IPS DF 4.7 (cell line): ENCODE results near the gene ELAVL3.

Experiments
- DNase-seq: peaks from one replicate; pipeline ENCODE4 v3.0.0-alpha.2; 2013; ENCODE audit warnings: low spot score; ENCODE audit errors: extremely low read depth

The ELAVL3 gene

DNA sequence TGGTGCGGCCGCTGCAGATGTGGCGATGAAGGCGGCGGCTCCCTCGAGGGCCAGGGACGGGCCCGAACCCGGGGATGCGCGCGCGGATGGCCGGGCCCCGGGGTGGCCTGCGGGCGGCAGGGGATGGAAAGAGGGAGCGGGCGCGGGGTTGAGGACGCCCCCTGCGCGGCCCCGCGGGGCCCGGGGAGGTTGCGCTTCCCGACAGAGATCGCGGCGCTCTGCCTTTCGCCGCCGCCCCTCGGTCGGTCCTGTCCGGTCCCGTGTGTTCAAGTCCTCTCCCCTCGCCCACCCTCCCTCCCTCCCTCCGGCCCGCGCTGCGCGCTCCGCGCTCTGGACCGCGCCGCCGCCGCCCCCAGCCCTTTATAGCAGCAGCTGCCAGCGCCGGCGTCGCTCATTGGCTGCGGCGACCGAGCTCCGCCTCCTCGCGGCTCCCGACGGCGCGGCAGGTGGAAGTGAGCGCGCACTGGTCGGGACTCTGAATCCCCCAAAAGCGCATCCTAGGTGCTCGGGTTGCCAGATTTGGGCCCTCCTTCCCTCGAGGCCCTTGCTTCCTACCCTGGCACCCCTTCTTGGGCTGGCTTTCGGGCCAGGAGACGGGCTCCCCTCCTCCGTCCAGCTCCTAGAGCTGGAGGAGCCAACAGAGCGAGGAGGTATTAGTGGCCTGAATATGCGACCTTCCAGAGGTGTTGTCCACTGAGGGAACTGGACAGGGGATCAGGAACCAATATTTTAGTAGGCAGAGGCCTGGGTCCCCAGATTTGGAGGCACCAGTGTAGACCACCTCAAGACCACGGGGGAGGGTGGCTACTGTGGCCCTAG lies at the start of gene ELAVL3:
ELAVL3 (minus strand) TSS at position 332 of the 819 bp plus-strand sequence. CDS start 438 bp downstream, outside the sequence.
- DNase-seq: no peak

DNA sequence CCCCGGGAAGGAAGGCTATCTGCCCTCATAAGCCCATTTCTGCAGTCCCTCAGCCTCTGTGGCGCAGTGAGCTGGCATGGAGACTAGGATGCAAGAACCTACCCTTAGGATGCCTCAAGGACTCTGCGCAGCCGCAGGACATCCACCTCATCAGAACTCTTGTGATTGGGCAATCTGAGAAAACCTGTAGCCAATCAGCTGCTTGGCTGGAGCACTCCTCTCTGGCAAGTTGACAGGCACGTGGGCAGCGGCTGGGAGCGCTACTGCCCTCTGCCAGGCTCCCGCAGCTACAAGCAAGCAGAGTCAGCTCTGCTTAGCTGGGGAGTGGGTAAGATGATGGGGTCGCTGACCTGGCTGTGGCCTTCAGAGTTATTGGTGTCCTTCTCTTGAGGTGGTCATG lies 49.6 kb upstream of the ELAVL3 start:
- peak; percentile 90 for DNase-seq

DNA sequence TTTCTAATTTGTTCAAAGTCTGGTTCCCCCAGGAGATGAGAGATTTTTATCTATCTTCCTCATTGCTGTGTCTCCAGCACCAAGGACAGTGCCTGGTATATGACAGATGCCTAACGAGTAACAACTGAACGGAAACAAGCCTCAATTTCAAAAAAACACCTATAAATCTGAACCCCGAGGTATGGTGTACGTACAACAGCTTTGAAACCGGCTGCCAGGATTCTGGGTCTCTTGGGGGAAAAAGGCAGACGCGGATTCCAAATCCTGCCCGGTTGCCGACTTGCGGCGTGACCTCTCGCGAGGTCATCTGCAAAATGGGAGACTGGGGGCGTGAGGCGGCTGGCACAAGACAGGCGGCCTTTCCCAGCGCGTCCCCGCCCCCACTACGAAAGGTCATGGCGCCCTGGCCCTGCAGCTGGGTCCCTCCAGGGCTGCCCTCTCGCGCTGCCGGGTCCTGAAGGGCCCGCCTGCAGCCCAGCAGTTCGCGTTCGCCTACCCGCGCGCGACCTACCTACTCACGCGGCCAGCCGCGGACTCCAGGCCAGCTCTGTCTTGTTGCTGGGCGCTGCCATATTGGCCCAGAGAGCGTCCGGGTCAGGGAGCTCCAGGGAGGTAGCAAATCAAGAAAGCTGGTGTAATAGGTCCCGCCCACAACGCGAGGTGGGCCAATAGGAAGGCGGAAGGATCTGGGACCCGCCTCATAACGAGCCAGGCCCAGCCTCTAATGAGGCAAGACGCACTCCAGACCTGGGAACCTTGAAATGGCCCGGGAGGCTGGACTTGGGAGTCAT lies 47.9 kb upstream of the ELAVL3 start, which contains the start of gene ECSIT:
ECSIT (minus strand) TSS at position 584 of the 791 bp plus-strand sequence. CDS start 9,964 bp downstream, outside the sequence.
- DNase-seq: peak; percentile 91

DNA sequence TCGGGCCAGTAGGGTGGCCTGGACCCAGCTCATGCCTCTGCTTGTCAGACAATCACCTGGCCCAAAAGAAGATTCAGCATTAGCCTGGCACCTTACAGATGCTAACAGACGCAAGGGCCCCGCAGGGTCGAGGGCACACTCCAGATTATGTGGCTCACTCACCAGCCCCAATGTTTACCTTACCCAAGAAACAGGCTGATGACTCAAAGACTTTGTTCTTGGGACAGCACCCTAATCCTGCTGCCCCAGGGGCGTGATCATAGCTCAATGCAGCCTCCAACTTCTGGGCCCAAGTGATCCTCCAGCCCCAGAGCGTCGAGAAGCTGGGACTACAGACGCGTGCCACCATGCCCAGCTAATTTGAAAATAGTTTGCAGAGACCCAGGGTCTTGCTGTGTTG lies 38.3 kb upstream of the ELAVL3 start:
- DNase-seq: no peak

DNA sequence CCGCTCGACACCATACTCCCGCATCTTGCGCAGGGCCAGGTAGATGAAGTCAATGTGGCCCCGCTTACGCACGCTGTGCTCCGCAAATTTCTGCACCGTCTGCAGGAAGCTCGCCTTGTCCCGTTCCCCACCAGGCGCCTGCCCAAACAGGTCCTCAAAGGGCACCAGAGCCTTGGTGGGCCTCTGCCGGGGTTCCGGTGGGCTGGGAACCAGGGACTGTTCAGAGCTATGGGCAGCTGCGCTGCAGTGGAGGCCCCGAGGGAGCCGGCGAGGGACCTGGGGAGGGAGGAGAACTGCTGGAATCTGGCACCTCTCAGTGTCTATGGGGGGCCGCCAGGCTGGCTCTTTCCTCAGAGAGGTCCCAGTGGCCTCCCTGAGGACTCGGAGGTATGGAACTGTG lies 33.1 kb upstream of the ELAVL3 start:
- DNase-seq: no peak

DNA sequence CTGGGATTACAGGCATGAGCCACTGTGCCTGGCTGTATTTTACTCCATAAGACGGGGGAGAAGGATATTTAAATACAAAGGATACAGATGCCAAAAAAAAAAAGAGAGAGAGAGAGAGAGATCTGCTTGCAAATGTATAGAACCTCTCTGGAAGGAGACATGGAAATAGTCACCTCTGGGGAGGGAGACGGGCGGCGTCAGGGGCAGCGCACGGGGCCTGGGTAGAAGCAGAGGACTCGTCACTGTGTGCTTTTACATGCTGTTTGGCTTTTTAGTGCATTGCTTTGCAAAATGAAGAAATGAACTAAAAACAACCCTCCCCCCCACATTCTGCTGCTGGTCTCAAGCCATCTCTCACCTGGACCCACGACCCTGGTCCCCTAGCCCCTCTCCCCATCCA lies 29.6 kb upstream of the ELAVL3 start:
- DNase-seq: no peak

DNA sequence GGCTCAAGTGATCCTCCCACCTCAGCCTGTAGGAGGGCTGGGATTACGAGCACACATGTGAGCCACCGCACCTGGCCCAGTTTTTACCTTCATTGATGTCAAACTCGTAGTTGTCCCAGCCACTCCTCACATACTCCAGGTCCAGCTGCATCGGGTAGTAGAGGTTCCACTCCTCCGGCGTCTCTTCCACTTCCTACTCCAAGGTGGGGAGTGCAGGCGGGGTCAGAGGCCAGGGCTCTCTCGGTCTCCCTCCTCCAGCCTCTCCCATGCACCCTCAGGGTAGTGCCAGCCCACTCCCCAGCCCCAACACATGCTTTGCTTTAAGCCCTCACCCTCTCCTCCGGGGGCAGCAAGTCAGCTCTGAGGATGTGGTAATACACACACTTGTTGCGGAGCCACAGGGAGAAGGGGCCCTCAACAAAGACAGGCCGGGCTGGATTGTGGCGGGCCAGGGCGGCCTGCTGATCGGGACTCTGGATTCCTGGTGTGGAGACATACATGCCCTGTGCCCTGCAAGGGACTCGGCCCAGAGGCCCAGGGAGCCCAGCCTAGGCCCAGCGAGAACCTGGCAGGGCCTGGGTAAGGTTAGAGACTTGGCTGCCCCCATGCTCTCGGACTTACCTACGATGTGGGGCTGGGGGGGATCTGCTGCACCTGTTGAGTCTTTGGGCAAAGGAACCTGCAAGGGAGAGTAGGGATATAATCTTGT lies 26.7 kb upstream of the ELAVL3 start:
- no peak for DNase-seq

DNA sequence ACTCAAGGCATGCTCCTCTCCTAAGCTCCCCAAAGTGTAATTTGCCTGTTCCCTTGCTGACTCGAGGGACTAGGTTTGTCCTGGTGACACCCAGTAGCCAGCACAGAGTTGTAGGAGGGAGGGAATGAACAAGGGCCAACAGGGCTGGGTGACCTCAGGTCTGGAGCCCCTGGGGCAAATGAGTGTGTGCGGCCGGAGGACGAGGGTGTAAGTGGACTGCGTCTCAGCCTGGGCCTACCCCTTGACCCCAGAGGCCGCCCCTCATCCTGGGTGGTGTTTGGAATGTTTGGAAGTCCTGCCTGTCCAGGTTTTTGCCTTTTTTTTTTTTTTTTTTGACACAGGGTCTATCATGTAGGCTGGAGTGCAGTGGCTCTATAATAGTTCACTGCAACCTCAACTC lies 26.1 kb upstream of the ELAVL3 start:
- no peak for DNase-seq

DNA sequence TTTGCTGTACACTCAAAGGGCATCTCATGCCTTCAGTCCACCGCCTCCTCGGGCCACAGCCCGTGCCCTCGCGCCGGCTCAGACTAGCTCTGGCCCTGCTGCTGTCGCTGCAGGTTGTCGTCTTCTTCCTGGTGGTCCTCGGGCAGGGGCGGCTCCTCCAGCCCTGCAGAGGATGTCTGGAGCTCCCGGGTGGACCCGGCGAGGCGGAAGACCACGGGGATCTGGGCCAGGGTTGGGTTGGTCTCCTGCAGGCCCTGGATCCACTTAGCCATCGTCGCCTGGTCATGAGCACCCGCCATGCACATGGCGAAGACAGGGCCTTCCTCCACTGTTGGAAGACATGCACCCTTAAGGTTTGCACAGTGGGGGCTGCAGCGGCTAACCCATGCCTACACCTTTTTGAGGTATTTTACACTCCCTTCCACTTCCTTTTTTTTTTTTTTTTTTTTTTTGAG lies 25.3 kb upstream of the ELAVL3 start:
- DNase-seq: no peak

DNA sequence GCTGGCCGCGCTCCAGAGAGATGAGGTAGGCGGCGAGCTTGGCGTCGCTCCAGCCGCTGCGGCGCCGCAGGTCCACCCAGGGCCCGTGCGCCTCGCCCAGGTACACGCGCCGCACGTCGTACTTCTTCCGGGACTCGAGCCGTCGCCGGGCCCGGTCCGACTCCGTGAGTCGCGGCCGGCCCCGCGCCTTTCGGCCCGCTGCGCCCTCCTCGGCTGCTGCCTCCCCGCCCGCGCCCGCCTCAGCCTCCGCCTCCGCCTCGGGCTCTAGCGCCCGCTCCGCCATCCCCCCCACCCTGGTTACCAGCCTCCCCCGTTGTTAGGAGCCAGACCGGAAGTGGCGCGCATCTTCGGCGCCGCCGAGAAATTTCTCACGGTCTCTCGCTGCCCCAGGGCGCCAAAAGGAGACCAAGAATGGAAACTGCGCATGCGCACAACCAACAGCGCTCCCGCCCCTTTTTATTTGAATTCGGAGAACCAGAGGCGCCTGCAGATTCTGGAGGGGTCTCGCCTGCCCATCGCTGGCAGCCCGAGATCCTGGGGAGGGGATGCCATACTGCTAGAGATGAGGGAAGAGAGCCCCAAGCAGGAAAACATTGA lies 24.8 kb upstream of the ELAVL3 start, which contains the start of gene ZNF653:
ZNF653 (minus strand) TSS at position 336 of the 597 bp plus-strand sequence; CDS start at position 283, 53 bp downstream.
- peak; percentile 84 for DNase-seq

DNA sequence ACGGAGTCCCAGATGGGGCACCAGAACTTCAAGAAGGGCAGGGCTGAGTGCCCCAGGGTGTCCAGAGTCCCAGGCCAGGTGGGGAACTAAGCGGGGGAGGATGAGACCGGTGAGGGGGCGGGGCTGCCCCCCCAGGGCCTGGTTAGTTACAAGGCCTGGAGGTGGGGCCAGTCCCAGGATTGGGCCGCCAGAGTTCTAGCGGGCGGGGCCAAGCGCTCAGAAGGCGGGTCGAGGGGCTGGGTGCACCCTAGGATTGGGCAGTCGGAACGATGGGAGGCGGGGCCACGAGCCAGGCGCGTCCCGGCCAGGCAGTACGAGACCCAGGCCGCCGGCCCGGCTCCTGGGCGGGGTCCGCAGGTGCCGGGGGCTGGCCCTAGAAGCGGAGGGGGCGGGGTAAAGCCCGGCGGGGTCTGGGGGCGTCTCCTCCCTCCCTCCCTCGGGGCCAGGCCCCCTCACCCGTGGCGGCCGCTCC lies 24.2 kb upstream of the ELAVL3 start:
- DNase-seq: peak; percentile 78

DNA sequence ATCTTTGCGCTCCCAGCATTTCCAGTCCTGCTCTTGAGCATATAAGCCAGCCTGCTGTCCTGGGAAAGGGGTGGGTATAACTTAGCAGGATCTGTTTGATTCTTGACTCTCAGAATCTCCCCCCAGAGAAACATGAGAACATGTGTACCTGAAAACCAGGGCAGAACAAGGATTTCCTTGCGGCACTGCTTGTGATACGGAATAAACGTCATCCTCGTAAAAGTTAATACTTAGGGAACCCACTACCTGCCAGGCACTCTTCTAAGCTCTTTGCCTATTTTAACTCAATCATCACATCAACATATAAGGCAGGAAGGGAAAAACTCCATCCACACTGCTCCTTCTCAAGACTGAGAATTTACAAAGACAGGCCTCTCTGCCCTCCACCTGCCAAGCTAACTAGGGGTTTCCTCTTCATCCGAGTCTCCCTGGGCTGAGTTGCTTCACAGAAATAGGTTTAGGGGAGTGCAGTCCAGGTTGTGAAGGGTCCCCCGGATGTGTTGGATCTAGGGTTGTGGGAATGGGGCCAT lies 23.7 kb upstream of the ELAVL3 start:
- no peak for DNase-seq

DNA sequence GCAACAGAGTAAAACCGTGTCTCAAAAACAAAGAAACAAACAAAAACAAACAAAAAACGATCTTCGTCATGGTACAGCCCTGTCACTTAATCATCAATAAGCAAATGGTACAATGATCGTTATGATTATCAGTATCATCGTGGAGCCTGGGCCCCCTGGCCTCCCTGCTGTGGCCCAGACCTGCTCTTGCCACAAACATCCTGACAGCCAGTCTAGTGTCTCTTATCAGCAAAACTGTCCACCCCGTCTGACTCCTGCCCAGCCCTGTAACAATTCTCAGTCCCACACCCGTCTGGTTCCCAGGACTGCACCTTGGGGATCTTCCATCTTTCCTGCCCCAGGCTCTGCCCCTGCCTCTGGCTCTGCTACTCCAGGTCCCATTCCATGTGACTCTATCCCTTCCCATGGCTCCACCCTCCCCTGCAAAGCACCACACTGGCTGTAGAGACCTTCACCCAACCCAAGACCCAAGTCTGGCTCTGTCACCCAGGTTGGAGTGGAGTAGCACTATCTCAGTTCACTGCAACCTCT lies 19.1 kb upstream of the ELAVL3 start:
- no peak for DNase-seq

DNA sequence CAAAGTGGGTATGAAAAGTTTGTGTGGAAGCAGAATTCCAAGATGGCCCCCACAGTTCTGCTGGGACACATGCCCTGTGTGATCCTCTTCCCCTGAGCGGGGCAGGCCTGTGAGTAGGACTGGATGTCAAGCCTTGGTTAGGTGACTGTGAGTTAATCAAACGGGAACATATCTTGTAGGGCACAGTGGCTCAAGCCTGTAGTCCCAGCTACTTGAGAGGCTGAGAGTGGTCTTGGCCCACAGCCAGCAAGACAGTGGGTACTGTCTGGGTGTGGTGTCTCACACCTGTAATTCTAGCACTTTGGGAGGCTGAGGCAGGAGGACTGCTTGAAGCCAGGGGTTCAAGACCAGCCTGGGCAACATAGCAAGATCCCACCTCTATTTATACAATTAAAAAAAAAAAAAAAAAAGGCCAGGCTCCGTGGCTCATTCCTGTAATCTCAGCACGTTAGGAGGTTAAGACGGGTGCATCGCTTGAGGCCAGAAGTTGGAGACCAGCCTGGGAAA lies 18.4 kb upstream of the ELAVL3 start:
- no peak for DNase-seq

DNA sequence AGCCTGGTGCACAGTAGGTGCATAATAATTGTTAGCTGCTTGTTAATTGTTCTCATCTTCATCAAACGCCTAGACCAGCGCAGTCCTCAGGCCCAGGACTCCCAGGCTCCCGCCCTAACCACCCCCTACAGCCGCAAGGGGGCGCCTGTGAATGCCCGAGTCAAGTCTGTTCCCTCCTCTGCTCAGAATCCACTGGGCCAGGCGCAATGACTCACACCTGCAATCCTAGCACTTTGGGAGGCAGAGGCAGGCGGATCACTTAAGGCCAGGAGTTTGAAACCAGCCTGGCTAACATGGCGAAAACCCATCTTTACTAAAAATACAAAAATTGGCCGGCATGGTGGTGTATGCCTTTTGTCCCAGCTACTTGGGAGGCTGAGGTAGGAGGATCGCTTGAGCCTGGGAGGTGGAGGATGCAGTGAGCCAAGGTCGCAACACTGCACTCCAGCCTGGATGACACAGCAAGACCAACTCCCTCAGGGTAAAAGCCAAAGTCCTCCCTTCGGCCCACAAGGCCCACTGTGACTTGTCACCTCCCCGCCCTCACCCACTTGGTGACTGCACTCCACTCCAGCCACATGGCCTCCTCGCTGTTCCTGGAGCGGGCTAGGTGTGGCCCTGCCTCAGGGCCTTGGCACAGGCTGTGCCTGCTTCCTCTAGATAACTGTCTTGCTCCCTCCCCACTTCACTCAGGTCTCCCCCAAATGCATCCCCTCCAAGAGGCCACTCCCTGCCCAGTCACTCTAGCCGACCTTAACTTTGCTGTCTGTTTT lies 15.7 kb upstream of the ELAVL3 start:
- no peak for DNase-seq

DNA sequence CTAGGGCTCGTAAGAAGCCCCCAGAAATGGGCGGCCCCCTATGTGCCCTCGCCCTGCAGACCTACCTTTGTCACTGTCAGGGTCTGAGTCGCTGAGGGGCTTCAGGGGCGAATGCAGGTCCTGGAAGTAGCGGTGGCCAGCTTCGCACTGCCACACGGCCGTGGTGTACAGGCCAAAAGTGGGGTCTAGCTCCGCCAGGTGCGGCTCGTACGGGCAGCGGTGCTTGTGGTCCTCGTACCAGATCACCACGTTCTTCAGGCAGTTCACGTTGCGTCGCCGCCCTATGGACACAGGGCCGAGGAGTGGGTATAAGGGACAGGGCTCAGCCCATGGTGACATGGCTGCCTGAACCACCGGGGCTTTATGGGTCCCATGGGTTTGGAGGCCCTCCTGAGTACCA lies 15.0 kb upstream of the ELAVL3 start:
- no peak for DNase-seq

DNA sequence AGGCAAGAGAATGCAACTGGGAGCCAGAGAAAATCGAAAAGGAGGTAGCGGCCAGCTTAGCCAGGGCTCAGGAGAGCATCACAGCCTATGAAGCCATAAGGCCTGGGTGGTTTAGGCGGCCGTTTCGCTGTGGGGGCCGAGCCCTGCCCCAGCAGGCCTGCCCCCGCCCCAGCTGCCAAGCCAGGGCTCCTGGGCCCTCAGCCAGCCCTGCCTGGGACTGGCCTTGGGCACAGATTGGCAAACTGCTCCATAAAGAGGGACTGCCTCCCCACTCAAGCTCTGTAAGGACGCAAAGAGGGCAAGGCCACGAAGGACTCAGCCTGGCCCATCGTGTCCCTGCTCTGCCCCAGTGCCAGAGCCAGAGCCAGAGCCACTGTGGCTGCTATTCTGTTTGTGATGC lies 14.6 kb upstream of the ELAVL3 start:
- DNase-seq: no peak

DNA sequence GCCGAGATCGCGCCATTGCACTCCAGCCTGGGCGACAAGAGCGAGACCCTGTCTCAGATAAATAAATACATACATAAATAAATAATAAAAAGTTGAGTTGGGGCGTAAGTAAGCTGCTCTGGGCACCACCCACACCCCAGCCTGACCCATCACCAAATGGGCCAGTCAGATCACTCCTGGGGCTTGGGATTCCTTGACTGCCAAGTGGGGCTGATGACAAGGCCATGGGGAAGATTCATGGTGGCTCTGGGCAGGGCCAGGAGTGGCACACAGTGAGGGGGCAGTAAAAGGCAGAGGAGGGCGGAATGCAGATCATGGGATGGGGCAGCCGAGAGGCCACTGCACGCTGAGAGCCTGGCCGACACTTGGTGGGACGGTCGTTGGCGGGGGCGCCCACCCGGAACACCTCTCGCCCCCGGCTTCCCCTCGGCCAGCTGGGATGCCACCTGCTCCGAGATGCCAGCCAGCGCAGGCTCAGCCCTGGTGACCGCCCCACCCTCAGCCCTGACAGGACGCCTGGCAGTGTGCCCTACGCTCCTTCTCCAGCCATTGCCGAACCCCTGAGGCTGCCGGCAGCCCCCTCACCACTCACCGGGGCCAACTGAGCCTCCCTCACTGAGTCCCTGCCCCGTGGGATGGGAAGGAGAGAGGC lies 13.9 kb upstream of the ELAVL3 start:
- DNase-seq: no peak

DNA sequence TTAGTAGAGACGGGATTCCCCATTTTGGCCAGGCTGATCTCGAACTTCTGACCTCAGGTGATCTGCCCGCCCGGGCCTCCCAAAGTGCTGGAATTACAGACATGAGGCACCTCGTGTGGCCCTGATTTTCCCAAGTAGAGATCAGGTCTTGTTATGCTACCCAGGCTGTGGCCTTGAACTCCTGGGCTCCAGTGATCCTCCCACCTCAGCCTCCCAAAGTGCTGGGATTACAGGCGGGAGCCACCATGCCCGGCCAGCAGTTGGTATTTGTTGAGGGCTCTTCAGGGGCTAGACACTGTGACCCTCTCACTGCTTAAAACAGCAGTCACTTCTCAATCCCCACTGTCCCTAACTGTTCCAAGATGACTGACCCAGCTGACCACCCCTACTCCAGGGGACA lies 8.5 kb upstream of the ELAVL3 start:
- no peak for DNase-seq
